GM18507 (cell line): ENCODE measurements around the gene PLB1.

Experiments
- DNase-seq: peaks from one replicate; pipeline ENCODE4 v3.0.0; 2011; ENCODE audit warnings: low read depth; ENCODE audit not compliant: insufficient read length; ENCODE audit errors: extremely low spot score
- FAIRE-seq: peaks from 2 replicates; lab custom pipeline; 2011; peaks lifted over from hg19 to GRCh38; lab: Jason Lieb, UNC

PLB1 gene

GRCh38 chr2:28490558-28490957 lies 5.3 kb upstream of the PLB1 start:
- FAIRE-seq (no peak), DNase-seq (no peak)

DNA sequence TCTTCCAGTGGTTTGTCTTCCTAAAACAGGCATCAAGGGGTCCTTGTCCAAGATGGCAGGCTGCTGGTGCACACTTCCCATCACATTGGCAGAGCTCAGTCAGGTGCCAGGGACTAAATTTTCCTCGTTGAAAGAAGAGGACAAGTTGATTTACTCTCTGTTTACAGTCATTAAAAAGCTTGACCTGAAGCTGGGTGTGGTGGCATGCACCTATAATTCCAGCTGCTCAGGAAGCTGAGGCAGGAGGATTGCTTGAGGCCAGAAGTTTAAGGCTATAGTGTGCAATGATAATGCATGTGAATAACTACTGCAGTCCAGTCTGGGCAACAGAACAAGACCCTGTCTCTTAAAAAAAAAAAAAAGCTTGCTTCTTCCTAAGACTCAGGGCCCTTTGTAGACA lies 3.6 kb upstream of the PLB1 start:
- no peak for FAIRE-seq
- DNase-seq, result no peak

GRCh38 chr2:28493636-28494035 lies 2.2 kb upstream of the PLB1 start:
- FAIRE-seq (no peak), DNase-seq (no peak)

GRCh38 chr2:28496781-28497180 lies 921 bp downstream of the PLB1 start:
- FAIRE-seq, result no peak
- no peak for DNase-seq

GRCh38 chr2:28497206-28497605 lies 1.3 kb downstream of the PLB1 start:
- no peak for DNase-seq
- FAIRE-seq, result no peak

DNA sequence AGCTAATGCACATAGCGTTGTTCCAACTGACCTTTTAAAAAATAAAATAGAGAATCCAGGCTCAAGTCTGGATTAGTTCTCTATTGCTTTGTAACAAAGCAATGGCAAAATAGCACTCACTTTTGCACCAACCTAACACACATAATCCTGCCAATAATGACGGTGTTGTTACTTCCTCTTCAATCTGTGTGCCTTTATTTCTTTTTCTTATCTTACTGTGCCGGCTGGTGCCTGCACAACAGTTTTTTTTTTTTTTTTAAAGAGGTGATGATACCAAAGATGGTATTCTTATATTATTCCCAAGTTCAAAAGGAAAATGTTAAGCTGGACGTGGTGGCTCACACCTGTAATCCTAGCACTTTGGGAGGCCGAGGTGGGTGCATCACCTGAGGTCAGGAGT lies 3.4 kb downstream of the PLB1 start:
- FAIRE-seq, result no peak
- no peak for DNase-seq

- no peak for FAIRE-seq
- no peak for DNase-seq
Measured at GRCh38 chr2:28505361-28505760, 9.5 kb downstream of the PLB1 start.

GRCh38 chr2:28506112-28506910 lies 10.5 kb downstream of the PLB1 start:
- FAIRE-seq, result no peak

DNA sequence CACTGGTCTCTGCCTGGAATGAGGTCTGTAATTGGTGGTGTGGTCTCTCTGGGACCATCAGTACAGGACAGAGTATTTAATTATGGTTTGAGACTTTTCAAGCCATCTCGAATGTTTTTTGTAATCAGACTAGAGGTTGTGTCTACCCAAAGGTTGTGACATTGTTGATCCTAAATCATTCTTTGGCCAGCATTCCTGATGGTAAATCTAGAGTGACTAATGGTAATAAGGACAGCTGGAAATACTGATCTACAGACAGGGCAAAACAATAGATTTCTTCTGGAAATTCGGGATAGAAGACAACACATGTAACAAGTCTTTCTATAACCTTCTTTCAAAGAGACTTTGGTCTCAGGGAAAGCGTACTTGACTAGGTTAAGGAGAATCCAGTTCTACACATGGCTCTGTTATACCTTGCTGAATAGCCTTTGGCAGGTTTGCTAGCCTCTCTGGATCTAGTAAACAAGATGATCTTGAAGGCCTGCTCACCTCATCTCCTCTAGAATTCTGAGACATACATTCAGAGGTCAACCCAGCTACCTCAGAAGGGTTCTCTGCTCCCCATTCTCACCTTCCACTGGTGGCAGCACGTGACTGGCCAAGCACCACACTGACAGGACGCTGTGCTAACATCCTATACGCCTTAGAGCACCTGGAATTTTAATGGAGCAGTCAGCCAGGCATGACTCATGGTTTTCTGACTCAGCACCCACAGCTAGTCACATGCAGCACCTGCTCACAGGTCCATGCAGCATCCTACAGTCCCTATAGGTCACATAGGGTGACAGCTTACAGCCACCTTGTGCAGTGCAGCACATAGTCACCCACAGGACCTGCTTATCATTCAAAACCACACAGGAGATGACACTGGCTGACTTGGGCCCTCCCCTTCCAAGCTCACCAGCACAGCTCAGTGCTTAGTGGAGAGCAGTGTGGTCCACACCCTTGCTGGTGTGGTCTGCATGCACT lies 12.2 kb downstream of the PLB1 start:
- FAIRE-seq (no peak), DNase-seq (no peak)

More at GRCh38 chr2:28506112-28506910, 10.5 kb downstream of the PLB1 start:
- no peak for DNase-seq

DNA sequence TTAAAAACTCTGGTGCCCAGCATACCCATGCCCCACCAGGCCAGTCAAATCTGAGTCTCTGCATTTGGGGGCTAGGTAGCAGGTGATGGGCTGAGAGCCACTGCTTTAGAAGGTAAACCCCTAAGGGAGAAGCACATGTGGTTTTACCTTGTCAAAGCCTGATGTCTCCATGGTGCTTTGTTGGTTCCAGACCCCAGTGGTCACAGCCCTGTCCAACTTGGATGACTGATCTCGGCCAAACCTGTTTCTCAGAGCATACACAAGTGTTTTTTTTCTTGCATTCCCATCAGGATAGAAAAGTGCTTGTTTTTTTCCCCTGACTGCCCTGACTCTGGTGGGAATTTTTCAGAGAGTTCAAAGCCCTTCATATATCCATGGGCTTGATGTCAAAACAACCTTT lies 13.5 kb downstream of the PLB1 start:
- no peak for FAIRE-seq
- DNase-seq, result no peak

DNA sequence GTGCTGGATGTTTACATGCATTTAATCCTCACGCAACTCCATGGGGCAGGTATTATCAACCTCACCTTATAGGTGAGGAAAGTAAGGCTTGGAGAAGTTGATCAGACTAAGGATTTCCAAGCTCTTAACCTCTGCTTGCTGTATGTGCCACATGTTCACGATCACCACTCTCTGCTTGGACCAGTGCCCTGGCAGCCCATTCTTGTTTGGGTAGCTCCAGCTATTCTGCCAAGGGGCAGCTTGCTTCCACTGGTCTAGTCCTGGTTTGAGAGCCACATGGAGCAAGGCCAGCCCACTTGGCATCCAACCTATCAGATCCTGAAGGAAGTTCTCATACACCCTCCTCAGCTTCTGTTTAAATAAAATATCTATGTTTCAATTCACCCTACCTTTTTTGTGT lies 14.3 kb downstream of the PLB1 start:
- no peak for DNase-seq
- FAIRE-seq, result no peak

GRCh38 chr2:28511871-28512606 lies 16.2 kb downstream of the PLB1 start:
- no peak for FAIRE-seq
- no peak for DNase-seq

- DNase-seq (no peak), FAIRE-seq (no peak)
Measured at GRCh38 chr2:28512607-28512965, 16.7 kb downstream of the PLB1 start.

DNA sequence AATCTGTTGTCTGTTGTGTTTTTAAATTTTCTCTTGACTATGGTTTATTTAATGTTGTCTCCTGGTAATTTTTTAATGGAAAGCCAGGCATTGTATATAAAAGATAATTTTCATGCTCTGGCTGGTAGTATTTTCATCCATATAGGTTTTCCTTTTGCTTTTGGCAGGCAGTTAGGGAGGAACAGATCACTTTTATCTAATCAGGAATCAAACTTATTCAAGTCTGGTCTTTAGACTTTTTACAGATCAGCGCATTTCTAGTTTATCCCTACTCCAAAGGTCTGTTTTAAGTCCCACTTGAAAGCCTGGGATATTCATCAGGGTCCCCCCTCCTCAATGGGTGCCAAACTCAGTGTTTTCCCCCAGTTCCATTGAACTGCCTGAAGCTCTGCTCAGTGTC lies 17.2 kb downstream of the PLB1 start:
- FAIRE-seq (no peak), DNase-seq (no peak)

DNA sequence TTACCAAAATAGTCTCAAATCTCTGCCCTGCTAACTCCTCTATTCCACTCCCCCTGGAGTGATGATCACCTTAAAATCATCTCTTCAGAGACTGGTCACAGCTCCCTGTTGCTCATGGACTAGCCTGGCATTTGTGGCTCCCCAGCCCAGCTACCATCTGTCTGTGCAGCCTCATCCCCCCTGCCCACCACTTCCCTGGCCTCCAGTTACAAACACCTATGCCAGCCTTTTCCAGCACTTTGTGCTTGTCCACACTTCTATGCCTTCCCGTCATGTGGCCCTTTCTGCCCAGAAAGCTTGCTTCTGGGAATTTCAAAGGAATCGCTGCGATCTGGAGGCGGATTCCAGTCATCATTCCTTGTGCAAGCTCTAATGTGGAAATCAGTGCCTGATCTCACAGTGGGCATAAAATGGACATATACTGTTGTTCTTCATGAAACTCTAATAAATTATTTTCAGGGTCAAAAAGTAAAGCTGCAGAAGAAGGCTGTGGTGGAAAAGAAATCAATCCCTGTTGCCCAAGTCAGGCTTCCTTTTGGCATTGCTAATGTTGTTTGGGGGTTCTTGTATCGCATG lies 19.4 kb downstream of the PLB1 start:
- FAIRE-seq (no peak), DNase-seq (no peak)

GRCh38 chr2:28516430-28516829 lies 20.6 kb downstream of the PLB1 start:
- DNase-seq, result no peak
- FAIRE-seq, result no peak

DNA sequence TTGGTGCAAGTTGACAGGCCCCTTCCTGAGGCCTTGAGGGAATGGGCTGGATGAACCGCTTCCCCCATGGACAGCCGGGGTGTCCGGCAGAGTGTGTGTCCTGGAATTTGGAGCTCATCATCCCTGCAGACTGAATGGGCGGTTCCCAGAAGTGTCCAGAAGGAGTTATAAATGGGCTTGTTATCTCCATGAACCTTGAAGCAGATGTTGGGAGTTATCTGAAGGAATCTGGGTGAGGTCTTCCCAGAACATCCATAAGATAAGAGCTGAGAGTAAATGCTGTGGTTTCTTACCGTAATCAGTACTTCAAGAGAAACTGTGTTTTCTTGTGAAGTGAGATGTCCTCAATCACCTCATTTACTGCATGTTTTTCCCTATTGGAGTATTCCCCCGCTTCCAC lies 21.1 kb downstream of the PLB1 start:
- FAIRE-seq, result no peak
- no peak for DNase-seq

GRCh38 chr2:28521663-28522062 lies 25.8 kb downstream of the PLB1 start:
- DNase-seq, result no peak
- no peak for FAIRE-seq

- DNase-seq (no peak), FAIRE-seq (no peak)
Measured at GRCh38 chr2:28522481-28522880, 26.6 kb downstream of the PLB1 start.

DNA sequence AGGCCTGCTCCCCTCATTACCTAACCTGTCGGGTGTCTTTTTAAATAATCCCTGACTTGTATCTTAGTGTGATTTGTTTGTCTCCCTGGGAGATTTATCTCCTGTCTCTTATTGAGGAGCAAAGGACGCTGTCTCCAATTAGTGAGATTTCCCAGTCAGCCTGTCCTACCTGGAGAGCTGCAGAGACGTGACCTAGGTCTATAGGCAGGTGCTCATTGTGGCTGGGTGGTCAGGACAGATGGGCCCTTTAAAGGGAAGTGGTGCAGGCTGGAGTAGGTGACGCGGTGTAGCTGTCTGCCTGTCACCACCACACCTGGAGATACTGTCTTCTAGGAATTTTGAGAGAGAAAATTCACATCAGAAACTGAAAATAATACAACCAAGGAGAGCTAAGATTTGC lies 28.0 kb downstream of the PLB1 start:
- no peak for FAIRE-seq
- no peak for DNase-seq
